Measurements from ENCODE around the gene TMCC1.
A peak's percentile ranks its signal among the peaks of the same experiment; 100 is the strongest.
"Not testable (repeated sequence)": the region's sequence is repeated elsewhere in the genome, so short reads cannot be mapped to it uniquely, and the experiment has no call there.

The TMCC1 gene

DNA sequence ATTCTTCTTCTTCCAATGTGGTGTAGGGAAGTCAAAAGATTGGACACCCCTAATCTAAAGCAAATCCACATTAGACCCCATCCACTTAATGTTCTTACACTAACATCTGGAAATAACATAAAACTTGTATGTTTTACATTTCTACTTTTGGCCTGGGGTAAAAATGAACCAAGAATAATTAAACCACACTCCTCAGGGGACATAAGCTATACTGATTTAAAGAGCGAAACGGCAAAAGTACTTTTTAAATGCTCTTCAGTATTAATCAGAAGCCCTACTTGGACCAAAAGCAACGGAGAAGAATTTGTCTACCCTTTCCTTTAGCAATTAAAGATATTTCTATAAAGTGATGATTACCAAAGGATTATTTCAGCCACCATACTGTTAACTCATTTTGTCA is 123.9 kb downstream of the TMCC1 start:
- DNase-seq = no peak

DNA sequence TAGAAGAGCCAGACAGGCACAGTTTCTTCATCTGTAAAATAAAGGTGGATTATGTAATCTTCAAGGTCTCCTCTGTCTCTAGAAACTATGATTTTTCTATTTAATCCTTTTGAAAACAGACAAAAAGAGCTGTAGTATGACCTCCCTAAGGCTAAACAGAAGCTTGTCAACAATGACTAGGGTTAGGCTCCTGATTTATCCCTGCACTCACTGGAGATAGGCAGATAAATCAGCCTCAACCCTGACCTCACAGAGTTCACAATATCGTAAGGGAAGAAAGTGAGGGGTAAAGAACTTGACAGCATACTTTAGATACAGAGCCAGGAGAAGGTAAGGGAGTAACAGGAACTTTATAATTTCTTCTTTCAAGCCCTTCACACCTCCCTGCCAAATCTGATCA is 124.8 kb downstream of the TMCC1 start:
- DNase-seq = no peak

DNA sequence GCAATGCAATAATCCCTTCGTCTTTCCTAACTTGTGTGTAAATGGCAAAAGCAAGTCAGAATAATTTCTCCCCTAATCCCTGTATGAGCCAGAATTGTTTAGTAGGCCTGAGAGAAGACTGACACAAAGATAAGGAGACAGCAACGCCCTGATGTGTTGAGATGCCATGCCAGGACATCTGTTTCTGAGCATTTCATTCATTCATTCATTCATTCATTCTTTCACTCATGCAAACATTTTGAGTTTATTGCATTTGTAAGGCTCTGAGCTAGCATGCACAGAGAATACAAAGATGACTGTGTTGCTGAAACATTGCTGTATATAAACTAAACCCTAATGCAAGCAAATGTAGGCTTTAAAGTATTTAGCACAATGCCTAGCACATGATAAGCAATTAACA is 127.4 kb downstream of the TMCC1 start:
- no peak for DNase-seq

DNA sequence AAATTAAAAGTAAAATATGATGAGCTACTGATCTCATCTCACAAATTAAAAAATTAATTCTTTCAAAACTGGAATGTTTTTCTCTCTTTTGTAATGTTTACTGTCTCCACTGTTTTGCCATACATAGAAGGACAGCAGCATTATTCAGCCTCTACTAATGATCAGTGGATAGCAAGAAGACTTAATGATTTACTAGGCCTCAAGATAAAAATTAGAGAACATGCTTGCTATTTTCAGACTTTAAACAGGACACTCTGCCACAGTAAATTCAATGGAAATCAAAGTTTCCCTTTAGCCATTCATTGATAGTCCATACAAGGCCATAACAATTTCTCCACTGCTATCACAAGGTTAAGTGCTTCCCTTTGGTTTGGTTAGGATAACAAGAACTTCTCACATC is 129.4 kb downstream of the TMCC1 start:
- no peak for DNase-seq

DNA sequence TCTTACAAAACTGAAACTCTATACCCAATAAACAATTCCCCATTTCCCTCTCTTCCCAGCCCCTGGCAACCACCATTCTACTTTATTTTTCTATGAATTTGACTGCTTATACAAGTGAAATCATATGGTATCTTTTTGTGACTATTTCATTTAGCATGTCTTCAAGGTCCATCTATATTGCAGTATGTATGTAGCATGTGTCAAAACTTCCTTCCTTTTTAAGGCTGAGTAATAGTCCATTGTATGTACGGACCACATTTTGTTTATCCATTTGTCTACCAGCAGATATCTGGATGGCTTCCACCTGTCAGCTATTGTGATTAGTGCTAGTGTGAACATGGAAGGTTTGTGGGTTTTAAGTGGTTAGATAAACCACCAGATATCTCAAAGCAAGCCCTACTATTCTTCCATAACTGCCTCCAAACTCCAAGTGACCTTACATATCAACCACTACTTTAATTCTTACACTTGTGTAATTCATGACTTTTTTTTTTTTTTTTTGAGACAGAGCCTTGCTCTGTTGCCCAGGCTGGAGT is 134.7 kb downstream of the TMCC1 start:
- DNase-seq = no peak

DNA sequence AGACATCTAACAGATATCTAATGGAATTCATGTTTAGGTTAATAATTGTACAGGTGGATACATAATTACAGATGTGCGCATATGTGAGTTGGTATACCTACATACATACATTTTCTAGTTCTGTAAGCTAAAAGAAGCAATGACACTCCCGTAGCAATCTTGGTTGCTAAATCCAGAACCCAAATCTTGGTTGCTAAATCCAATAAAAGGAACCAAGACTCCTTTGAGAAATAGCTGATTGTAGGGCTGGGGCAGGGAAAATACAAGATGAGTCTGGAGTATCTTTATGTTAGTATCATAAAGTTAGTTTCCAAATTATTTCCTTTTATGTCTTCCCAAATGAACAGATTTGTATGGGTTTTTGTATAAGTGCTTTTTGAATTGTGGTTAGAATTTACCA is 135.2 kb downstream of the TMCC1 start:
- no peak for DNase-seq

DNA sequence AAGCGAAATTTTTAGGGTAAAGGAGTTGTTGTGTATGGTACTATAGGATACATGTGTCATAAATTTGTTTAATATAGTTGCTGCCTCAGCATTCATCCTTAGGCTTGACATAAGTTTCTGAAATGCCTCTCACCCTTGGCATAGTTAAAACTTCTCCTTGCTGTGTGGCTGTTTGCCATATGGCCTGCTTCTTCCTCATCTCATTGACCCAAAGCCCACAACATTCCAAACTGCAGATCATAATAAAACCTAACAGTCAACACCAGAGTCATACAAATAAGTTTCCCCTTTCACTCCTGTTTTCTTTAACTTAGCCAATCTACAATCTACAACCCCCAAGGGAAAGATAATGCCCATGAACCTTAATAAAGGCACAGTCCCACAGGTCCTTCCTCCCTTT is 136.6 kb downstream of the TMCC1 start:
- DNase-seq = no peak

DNA sequence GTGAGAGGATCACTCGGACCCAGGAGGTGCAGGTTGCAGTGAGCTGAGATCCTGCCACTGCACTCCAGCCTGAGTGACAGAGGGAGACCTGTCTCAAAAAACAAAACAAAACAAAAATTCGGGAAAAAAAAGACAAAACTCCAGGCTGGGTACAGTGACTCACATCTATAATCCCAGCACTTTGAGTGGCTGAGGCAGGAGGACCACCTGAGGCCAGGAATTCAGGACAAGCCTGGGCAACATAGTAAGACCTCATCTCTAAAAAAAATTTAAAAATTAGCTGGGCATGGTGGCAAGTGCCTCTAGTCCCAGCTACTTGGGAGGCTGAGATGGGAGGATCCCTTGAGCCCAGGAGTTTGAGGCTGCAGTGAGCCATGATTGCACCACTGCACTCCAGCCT is 142.4 kb downstream of the TMCC1 start:
- not testable (repeated sequence) for DNase-seq

DNA sequence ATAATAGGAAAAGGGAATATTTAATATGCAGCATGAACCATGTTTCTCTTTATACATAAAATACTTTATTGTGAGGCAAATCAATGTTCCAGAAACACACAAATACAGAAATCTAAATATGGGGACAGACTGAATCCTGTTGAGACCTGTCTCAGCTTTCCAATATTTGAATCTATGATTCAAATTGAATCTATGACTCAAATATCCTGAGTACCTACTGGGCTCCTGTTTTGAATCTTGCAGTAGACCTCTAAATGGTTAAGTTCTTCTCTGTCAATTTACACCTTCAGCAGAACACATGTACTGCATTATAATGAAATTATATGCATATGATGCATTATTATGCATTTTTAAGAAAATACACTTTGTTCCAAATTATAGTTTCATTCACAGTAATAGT is 143.8 kb downstream of the TMCC1 start:
- DNase-seq = no peak

DNA sequence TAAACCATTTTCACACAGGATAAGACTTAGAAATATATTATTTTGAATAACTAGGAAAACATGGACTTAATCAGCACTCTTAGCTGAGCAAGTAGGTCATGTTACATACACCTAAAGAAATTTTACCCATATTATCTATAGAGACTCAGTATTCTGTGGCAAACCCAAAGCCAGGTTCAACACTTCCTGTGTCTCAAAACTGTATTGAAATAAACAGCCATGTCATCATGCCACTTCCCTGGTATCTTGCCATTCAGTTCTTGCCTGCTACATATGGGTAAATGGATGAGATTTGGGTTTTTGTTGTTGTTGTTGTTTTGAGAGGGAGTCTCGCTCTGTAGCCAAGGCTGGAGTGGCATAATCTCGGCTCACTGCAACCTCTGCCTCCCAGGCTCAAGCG is 145.5 kb downstream of the TMCC1 start:
- no peak for DNase-seq

DNA sequence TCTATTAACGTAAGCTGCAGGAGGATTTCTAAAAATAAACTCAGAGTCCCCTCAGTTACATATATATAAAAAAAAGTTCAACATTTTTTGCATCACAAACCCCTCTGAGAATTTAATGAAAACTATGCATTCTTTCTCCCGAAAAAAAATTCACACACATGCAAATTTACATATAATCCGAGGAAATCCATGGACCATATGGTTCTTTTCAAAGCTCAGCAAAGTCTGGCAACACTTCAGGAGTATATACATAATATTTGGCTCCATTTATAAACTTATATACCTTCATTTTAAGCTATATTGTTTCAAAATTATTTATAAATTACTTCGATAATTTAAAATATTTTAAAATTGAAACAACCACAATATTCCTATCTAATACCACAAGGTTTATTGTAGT is 146.4 kb downstream of the TMCC1 start:
- no peak for DNase-seq

DNA sequence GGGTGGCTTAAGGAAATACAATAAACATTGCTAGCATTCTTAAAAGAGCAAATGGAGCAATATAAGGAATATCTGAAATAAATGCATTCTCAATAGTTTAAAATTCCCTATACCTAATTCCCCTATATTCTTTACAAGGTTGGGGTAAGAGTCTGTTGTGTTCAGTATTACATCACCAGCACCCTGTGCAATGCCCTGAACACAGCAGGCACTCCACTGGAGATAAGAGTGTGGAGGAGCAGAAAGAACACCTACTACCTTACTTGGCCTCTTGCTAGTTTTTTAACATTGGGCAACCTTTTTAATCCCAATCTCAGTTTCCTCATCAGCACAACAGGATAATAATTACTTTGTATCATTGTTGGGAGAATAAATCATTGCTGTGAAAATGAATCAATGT is 146.9 kb downstream of the TMCC1 start:
- DNase-seq = no peak

DNA sequence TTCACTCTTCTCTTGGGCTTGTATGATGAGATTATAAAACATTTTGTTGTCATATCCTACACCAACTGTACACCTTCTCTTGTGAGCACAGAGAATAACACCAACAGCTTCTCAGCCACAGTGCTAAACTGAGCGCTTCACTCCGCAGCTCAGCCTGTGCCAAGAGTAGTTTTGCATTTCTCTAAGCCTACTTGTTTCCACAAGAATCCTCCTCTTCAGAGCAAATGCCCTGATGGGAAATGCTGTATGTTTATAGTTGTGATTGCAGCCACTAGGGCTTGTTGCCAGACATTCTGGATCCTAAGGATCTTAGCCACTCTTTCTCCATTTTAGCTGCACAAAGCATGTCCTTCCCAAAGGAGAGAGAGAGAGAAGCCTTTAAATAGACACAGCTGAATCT is 148.3 kb downstream of the TMCC1 start:
- no peak for DNase-seq

DNA sequence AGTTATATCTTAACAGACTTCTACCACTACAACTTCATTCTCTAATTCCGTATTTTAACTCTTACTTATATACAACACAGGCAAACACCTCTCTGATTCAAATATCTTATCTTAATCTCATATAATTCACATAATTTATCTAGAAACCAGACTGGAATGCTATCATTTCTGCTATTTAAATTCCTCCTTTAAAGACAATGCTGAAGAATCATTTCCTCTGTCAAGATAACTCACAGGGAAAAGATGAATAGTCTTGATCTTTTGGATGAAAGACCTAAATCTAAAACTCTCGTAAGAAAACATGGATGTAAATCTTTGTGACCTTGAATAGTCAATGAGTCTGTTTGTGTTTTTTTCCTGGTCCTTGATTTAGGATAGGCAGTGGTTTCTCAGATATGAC is 151.7 kb downstream of the TMCC1 start:
- no peak for DNase-seq

DNA sequence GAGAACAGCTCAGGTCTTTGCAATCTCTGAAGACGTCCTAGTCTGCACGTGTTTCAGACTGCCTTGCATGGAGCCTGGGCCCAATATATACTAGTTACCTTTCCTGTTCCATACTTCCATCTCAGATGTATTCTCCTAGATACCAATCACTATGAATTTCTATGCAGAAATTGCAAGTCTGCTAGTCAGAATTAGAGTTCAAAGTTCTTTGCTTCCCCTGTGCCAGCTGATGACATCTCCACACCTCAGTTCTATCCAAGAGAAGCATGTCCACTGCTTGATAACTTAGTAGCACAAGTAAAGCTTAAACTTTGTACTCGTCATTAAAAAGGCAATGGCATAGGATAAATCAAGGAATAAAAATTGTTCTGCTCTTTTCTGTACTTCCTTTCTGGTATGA is 153.4 kb downstream of the TMCC1 start:
- no peak for DNase-seq

DNA sequence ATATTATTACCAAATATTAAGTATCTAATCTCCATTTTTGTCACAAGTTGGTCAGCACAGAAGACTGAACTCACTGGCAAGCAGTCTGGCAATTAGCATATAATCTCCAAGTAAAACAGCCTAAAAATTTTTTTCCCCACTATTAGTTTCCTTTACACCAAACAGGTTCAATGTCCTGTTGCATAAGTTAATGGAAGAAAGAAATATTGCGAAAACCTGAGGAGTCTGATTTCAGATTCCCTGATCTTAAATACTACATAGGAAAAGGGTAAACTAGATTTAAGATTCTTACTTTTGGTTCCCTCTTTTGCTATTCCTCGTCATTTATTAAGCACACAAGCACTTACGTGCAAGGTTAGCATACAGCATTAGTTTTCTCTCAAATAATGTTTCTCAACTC is 153.9 kb downstream of the TMCC1 start:
- no peak for DNase-seq

DNA sequence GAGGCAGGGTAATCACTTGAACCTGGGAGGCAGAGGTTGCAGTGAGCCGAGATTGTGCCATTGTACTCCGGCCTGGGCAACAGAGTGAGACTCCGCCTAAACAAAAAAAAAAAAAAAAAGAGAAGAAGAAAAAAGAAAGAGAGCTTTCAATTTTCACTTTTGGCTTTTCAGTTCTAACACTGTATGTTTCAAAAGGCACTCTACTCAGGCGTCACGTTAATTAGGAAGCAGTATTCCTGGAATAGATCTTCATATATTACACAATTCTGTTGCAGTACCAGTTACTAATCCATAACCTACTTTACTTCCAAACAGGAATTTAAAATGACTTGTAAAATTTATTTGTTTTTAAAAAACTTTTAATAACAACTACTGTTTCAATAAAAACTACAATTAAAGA is 155.3 kb downstream of the TMCC1 start:
- DNase-seq = no peak

DNA sequence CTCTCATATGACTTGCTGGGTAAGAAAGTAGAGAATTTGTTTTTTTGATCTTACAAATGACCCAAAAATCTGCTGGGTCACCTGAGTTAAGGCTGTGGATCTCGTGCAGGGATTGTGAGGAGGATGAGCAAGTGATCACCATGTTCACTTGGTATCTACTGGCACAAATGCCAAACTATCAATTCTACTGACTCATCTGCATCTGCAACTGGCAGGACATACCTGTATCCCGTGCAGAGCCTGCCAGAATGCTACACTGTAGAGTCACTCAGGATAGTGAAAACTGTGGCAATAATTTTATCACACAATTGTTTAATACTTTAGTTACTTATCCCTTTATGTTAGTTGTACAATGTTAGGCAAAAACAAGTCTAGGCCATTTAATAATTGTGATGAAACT is 157.4 kb downstream of the TMCC1 start:
- no peak for DNase-seq

DNA sequence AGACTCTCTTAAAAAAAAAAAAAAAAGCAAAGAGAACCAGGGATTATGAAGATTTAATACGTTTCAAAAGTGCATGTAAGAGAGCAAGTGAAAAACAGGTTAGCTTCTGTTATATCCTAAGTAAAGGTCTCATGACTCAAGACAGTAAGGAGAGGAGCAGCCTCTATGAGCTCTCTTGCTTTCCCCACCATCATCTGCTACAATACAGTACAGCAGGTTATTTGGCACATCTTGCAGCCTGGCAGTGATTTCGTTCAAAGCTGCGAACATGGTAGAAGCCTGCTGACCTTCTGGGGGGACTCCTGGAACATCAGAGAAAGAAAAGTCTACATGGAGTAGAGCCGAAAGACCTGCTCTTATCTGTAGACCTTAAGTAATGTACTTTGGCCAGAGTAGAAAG is 157.9 kb downstream of the TMCC1 start:
- peak in 1 of 2 experiments; percentile 6 for DNase-seq

DNA sequence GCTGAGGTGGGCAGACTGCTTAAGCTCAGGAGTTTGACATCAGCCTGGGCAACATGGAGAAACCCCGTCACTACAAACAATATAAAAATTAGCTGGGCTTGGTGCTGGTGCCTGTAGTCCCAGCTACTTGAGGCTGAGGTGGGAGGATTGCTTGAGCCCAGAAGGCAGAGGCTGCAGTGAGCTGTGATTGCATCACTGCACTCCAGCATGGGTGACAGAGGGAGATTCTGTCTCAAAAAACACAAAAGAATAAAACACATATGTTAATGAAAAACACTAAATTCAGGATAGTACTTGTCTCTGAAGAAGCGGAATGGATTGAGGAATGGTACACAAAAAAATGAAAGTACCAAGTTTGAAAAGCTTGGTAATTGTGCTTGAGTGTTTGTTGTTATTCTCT is 159.1 kb downstream of the TMCC1 start:
- DNase-seq = no peak

DNA sequence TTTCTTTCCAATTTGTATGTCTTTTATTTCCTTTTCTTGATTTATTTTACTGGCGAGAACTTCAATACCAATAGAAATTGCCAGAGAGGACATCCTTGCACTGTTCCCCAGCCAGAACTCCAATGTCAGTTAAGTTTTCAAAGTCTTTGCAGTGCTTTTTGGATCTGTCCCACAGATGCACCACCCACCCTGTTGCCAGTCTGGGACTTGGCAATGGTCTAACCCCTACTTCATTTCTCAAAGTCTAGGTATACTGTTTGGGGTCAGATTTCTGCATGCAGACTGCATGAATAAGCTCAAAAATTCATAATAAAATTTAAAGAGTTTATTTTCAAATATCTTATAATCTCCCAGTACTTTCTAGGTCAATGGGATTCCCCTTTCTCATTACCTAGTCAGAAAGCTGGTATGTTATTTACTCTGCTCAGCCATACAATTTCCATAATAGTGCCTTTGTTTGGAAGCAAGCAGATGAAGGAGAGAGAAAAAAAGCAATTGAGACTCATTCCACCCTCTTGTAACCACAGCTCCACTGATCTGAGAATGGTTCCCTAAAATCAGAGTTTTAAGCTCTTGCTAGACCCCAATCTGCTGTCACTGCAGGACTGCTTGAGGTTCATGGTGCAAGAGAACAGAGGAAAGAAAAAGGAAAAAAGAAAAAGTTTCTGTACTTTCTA is 161.2 kb downstream of the TMCC1 start:
- DNase-seq = no peak

DNA sequence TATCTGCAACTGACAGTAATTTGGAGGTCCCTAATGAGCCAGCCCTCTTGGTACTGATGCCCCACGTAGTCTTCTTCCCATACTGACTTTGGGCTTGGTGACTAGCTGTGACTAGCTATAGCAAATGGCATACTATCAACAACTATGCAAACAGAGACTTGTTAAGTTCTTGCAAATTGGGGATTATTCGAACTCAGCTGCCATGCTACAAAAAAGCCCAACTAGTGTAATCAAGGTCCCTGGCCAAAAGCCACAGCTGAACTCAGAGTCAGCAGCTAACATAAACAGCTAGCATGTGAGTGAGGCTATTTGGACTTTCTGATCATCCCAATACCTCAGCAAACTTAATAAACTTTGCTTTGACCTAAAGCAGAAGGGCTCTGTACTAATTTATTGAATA is 165.8 kb downstream of the TMCC1 start:
- no peak for DNase-seq

DNA sequence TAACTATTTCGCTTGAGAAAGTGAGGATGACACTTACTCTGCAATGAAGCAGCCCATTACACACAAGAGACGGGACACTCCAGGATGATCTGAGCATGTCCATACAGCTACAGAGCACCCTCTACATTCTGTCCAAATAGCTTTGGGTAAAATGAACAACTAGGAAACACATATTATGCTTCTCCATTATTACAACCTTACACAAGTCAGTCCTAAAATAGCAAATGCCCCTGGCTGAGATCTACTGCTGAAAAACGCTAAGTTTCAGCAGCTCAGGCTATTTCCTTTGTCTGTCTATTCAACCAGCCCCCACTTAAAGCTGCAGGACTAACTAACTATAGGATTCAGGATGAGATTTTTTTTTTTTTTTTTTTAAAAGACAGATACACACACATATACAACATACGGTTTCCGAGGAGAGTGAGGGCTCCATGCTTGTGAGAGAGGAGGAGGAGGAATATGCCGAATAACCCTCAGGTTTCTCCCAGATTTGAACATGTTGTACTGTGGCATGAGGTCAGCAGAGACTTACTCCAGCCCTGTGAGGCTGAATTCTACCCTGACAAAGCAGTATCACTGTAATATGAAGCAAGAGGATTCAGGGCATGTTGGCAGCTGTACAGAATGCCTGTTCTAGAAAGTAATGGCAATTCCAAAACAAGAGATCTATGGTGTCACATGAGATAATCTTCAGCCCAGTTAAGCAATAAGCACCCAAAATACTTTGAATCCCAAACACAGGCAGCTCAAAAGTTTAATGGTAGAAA is 169.8 kb downstream of the TMCC1 start:
- DNase-seq = no peak

DNA sequence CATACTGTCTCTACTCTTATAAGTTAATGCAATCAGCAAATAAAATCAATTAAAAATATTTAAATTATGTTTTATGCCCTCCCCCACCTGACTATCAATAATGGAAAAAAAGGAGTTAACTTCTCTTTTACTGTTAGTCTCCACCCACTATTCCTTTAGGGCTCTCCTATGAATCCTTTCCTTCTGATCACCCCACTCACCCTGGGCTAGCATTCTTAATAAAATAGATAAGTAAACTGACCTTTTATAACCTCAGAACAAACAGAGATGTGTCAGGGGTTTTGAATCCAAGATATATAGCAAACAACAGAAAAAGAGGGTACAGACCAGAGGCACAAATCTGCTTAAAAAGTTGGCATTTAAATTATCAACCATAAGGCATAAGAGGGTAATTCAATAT is 171.0 kb downstream of the TMCC1 start:
- no peak for DNase-seq

DNA sequence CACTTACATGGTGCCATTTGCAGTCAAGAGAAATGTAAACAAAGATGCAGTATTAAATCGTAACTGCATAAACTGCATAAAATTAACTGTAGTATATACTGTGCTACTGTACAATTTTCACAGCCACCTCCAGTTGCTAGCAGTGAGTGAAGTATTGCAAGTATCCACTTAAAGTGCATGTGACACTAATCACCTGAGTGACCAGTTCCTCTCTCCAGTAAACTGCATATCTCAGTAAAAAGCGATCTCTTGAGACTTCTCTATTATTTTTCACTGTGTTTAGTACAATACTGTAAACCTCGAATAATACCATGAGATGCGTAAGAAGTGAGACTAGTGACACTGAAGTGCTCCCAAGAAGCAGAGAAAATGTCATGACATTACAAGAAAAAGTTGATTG is 175.3 kb downstream of the TMCC1 start:
- no peak for DNase-seq
